ENCODE data around the gene GATAD2A. TPM values are rescaled to one million over a fixed set of nuclear protein-coding genes. Genes with fewer than 3 reads are reported as not detected.
A peak's percentile ranks its signal among the peaks of the same experiment; 100 is the strongest.

The GATAD2A gene
- total and polyA plus RNA-seq, 9 of the 15 experiments (the other 6 are each of a cell fraction or from before 2014, with no cell fraction given) = 2.4 to 226 (median 44.2) TPM

DNA sequence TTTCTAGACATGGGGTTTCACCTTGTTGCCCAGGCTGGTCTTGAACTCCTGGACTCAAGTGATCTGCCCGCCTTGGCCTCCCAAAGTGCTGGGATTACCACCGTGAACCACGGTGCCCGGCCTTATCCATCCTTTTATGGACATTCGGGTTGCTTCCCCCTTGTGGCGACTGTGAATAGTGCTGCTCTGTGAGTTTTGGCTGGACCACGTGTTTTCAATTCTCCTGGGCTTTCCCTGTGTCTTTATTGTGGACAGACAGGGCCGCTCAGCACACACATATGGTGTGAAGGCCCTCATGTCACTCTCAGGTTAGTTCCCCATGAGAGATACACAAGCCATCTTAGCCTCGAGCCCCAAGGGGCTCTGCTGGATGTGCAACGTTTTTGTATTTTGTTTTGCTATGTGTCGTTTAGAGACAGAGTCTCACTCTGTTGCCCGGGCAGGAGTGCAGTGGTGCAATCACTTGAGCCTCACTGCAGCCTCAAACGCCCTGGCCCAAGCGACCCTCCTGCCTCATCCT, 44.3 kb upstream of the GATAD2A start (continued):
- TF ChIP-seq JUND (IDR thresholded peaks at IDR 0.05; ENCODE audit: borderline replicate concordance, low read depth, low read length) = no peak
- TF ChIP-seq JUND (tag; IDR thresholded peaks at IDR 0.05; ENCODE audit: borderline replicate concordance, low read depth, low read length) = 0 out of 3 replicates have a peak, but pooled peaks have one; percentile 19
- TF ChIP-seq, protein P1, sequence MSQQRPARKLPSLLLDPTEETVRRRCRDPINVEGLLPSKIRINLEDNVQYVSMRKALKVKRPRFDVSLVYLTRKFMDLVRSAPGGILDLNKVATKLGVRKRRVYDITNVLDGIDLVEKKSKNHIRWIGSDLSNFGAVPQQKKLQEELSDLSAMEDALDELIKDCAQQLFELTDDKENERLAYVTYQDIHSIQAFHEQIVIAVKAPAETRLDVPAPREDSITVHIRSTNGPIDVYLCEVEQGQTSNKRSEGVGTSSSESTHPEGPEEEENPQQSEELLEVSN (IDR thresholded peaks at IDR 0.05; ENCODE audit: borderline replicate concordance in 1 of 2, extremely low read depth in 1 of 2, insufficient read depth in 1 of 2, insufficient read length in 1 of 2, low read depth in 1 of 2, low read length in 1 of 2, poor library complexity in 1 of 2, severe bottlenecking in 1 of 2) = peak; percentile 15 to 68
- TF ChIP-seq ZBTB49 (CRISPR knock-in tag; IDR thresholded peaks at IDR 0.05; ENCODE audit: borderline replicate concordance) = no peak
- TF ChIP-seq KDM1A (IDR thresholded peaks at IDR 0.05) = 0 out of 4 replicates have a peak, but pooled peaks of 1 of the 2 experiments have one; percentile 17
